C4-2B (cell line): ENCODE measurements around the gene OPCML.

Experiments
- CTCF ChIP-seq: fragments of 450-650 bp; conservative IDR thresholded peaks from 2 replicates; pipeline ENCODE4 v1.5.1; 2017; ENCODE audit warnings: mild to moderate bottlenecking
- ZFX ChIP-seq: fragments of 450-650 bp; IDR thresholded peaks from 2 replicates; pipeline ENCODE4 v1.6.1; 2017

GRCh38 chr11:132972565-132972964 lies 559.7 kb downstream of the OPCML start:
- TF ChIP-seq CTCF (no peak), ZFX (no peak)
